Psoas muscle (tissue), 8 donors: ENCODE results near the gene TBP. TPM values are rescaled to one million over a fixed set of nuclear protein-coding genes. Genes with fewer than 3 reads are reported as not detected.
"Not testable (repeated sequence)": the region's sequence is repeated elsewhere in the genome, so short reads cannot be mapped to it uniquely, and the experiment has no call there.

Source experiments
- ATAC-seq, 4 donors: fragments of 200-7000 bp; cut with Tn5 transposase; one replicate each; pipeline ENCODE4 v1.9.1; 2020; ENCODE audit warnings: moderate library complexity in 3 of 4, mild to moderate bottlenecking in 2 of 4
- DNase-seq, 2 donors: peaks; one replicate each; pipeline ENCODE4 v3.0.0-alpha.2; 2020
- H3K27ac ChIP-seq: fragments of 200-600 bp; one replicate; pipeline ENCODE4 v1.8.0; 2022
- H3K27me3 ChIP-seq, 3 donors: fragments of 200-600 bp in 1 of 3; one replicate each; pipeline versions ENCODE4 v1.6.1 to v1.8.0; 2013 to 2022; ENCODE audit warnings: low read length in 2 of 3, mild to moderate bottlenecking in 2 of 3, moderate library complexity in 1 of 3; ENCODE audit not compliant: insufficient read depth in 3 of 3
- H3K36me3 ChIP-seq, 2 donors: fragments of 200-600 bp in 1 of 2; one replicate each; pipeline versions ENCODE4 v1.6.1 to v1.8.0; 2013 to 2022; ENCODE audit warnings: low read depth in 1 of 2, mild to moderate bottlenecking in 1 of 2, moderate library complexity in 1 of 2; ENCODE audit not compliant: insufficient read depth in 1 of 2
- H3K4me1 ChIP-seq: fragments of 200-600 bp; one replicate; pipeline ENCODE4 v1.8.0; 2022
- H3K4me3 ChIP-seq: fragments of 200-600 bp; one replicate; pipeline ENCODE4 v1.8.0; 2022; ENCODE audit warnings: mild to moderate bottlenecking
- H3K9me3 ChIP-seq: fragments of 200-600 bp; one replicate; pipeline ENCODE4 v1.8.0; 2022
- WGBS, 3 donors: extraction: QIAGEN DNeasy Blood & Tissue Kit; methylation state at CpG; one replicate each; pipeline versions ENCODE4 v1.1.6 to v1.1.7; 2013; 5-methylcytosine and 5-hydroxymethylcytosine counted together
- intact Hi-C, 2 donors: fragments of 100-400 bp; cut with DNase I; formaldehyde crosslinking; loops; one replicate each; pipeline versions ENCODE4 v1.11.0 to v1.14.2; 2022
- polyA plus RNA-seq, 3 donors: library from polyadenylated mRNA; stranded (reverse); fragments of 200-250 nt; gene quantifications; one replicate each; pipeline ENCODE4 v1.2.3, GENCODE V29; 2013
- total RNA-seq, 4 donors: library from RNA; stranded (reverse); fragmentation: NEBNext Ultra II Directional in 2 of 4; extraction: Animal tissue kit (Norgen Biotek cat#: 25700) in 2 of 4; gene quantifications; one replicate each; pipeline versions ENCODE4 v1.2.1 to v1.2.4, GENCODE V29; 2021 to 2023
- TF ChIP-seq, protein P1 (sequence below): fragments of 200-600 bp; IDR thresholded peaks from one replicate; pipeline ENCODE4 v1.8.0; 2022; ENCODE audit warnings: antibody characterized with exemption
- donor health status: healthy with polysubstance abuse.
- donor health status: DM: no; HTN: no; CAD: no; lungs with moderate emphysema.
- donor health status: Bipolar disorder and iron deficiency.
- donor health status: healthy.
- donor health status: DM: yes; HTN: yes; CAD: no.
- donor health status: DM: no; HTN: no; CAD: no.
- donor health status: DM: no; HTN: no; CAD: no.
- donor health status: DM: yes; HTN: yes; CAD: no.

TBP gene
- total and polyA plus RNA-seq, 7 donors = 6.9 to 20.0 (median 8.3) TPM

GRCh38 chr6:170525795-170526194 lies 28.4 kb upstream of the TBP start:
- no peaks in the 10 kb centered on the region for H3K27me3 ChIP-seq
- DNase-seq (no peak), ATAC-seq (no peak)
- H3K9me3 ChIP-seq = peaks cover under 1% of the 10 kb centered on the region
- TF ChIP-seq, protein P1, sequence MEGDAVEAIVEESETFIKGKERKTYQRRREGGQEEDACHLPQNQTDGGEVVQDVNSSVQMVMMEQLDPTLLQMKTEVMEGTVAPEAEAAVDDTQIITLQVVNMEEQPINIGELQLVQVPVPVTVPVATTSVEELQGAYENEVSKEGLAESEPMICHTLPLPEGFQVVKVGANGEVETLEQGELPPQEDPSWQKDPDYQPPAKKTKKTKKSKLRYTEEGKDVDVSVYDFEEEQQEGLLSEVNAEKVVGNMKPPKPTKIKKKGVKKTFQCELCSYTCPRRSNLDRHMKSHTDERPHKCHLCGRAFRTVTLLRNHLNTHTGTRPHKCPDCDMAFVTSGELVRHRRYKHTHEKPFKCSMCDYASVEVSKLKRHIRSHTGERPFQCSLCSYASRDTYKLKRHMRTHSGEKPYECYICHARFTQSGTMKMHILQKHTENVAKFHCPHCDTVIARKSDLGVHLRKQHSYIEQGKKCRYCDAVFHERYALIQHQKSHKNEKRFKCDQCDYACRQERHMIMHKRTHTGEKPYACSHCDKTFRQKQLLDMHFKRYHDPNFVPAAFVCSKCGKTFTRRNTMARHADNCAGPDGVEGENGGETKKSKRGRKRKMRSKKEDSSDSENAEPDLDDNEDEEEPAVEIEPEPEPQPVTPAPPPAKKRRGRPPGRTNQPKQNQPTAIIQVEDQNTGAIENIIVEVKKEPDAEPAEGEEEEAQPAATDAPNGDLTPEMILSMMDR = no peak
- peaks cover 42% of the 10 kb centered on the region for H3K4me1 ChIP-seq
- H3K4me3 ChIP-seq = no peak overlapping the region
- peak overlapping the region; percentile 92 for H3K27ac ChIP-seq
- no peaks in the 10 kb centered on the region for H3K36me3 ChIP-seq
- WGBS, 3 donors = 70 to 82% (median 75%) methylated on average over 7 of the region's 7 CpGs
- intact Hi-C loops = loop anchor here (5.0 to 10.0 kb wide), 3 partner anchors 221 to 733 kb away; partner anchors contain the start of gene FAM120B (in 1 of the 2)

GRCh38 chr6:170527995-170528394 lies 26.2 kb upstream of the TBP start:
- Histone ChIP-seq H3K36me3 (peaks cover 0 to 19% of the 10 kb centered on the region in 2 donors), H3K4me1 (peaks cover 28% of the 10 kb centered on the region), H3K27ac (peak overlapping the region; percentile 5)
- not testable (repeated sequence) for H3K27me3 ChIP-seq, DNase-seq, H3K9me3 ChIP-seq, H3K4me3 ChIP-seq, ATAC-seq
- WGBS, 3 donors = 85 to 87% (median 86%) methylated on average over 5 of the region's 5 CpGs
- intact Hi-C loops = loop anchor here (5.0 to 10.0 kb wide), 3 partner anchors 223 to 736 kb away; partner anchors contain the start of gene FAM120B (in 1 of the 2)

- H3K4me1 ChIP-seq = peaks cover 11% of the 10 kb centered on the region
- H3K27ac ChIP-seq = peak overlapping the region; percentile 44
- H3K9me3 ChIP-seq = no peaks in the 10 kb centered on the region
- no peak overlapping the region for H3K4me3 ChIP-seq
- 26 to 37% (median 36%) methylated on average over 5 of the region's 5 CpGs for WGBS, 3 donors
- TF ChIP-seq, protein P1 = peak; percentile 91
- peaks cover 4 to 39% of the 10 kb centered on the region in 2 donors for H3K36me3 ChIP-seq
- ATAC-seq (peak; percentile 76 to 85 (median 82)), DNase-seq (peak; percentile 75 to 86)
- H3K27me3 ChIP-seq = no peaks in the 10 kb centered on the region
- intact Hi-C loops = loop anchor here (2.0 to 10.0 kb wide), 5 partner anchors 225 to 738 kb away; partner anchors contain the start of gene FAM120B (in 1 of the 2)
These were observed 24.2 kb upstream of the TBP start for GRCh38 chr6:170529839-170530469.

DNA sequence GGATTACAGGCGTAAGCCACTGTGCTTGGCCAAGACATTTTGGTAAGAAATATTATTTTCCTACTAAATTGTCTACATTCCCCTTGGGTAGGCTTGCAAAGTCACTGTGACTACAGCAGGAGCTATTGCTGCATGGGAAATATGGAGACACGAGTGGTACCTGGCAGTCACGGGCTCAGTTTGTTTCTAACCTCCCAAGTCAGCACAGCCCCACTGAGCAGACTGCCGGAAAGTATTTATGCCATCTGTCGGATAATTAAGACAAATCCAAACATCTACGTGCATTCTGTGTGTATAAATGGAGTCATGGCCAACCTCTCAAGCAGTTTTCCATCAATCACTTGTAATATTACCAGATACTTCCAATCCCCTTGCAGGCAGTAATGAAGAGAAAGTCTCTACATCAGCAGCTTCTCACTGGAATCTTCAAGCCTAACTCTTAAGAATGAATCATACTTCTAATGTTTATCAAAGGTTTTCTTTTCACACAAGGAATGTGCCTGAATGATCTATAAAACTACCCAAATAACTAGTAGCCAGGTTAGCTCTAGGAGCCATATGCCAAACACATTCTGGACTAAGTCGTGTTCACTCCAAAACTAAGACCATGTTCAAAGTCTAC lies 21.2 kb upstream of the TBP start:
- TF ChIP-seq, protein P1 = no peak
- Histone ChIP-seq H3K4me3 (no peak overlapping the region), H3K9me3 (no peaks in the 10 kb centered on the region), H3K36me3 (peaks cover 10 to 69% of the 10 kb centered on the region in 2 donors), H3K4me1 (peaks cover 20% of the 10 kb centered on the region), H3K27ac (peak overlapping the region; percentile 44), H3K27me3 (no peaks in the 10 kb centered on the region)
- peak in 1 of 4 donors; percentile 15 for ATAC-seq
- DNase-seq = no peak
- WGBS, 3 donors = 64 to 73% (median 64%) methylated on average over 7 of the region's 7 CpGs
- intact Hi-C loops = loop anchor here in 1 of 2 donors (5.0 kb wide), 1 partner anchor 701 kb away; no protein-coding TSS in a partner anchor

DNA sequence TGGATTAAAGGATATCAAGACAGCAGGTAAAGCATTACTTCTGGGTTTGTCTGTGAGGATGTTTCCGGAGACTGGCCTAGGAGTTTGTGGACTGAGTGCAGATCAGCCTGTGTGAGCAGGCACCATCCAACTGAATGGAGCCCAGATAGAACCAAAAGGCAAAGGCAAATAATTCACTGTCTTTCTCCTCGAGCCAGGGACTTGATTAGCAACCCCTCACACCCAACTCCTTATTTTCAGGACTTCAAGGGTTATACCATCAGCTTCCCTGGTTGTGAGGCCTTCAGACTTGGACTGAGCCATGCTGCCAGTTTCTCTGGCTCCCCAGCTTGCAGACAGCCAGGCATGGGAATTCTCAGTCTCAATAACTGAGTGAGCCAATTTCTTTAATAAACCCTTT lies 20.4 kb upstream of the TBP start:
- Histone ChIP-seq H3K27me3 (no peaks in the 10 kb centered on the region), H3K9me3 (no peaks in the 10 kb centered on the region), H3K4me1 (peaks cover 20% of the 10 kb centered on the region), H3K27ac (no peak overlapping the region), H3K36me3 (peaks cover 10 to 77% of the 10 kb centered on the region in 2 donors), H3K4me3 (no peak overlapping the region)
- WGBS, 3 donors = 71 to 79% (median 76%) methylated on average over 2 of the region's 2 CpGs
- intact Hi-C loops = loop anchor here in 1 of 2 donors (5.0 kb wide), 1 partner anchor 701 kb away; no protein-coding TSS in a partner anchor
- ATAC-seq (no peak), DNase-seq (no peak)
- TF ChIP-seq, protein P1 = no peak
